NCI-H2081 treated with DMSO at 0.1 percent for 48 hours (cell line): Measurements from ENCODE around the gene LAMA3.

Experiments
- DNase-seq: peaks from one replicate; lab custom pipeline; 2025; lab: John Stamatoyannopoulos, UW

LAMA3 gene

DNA sequence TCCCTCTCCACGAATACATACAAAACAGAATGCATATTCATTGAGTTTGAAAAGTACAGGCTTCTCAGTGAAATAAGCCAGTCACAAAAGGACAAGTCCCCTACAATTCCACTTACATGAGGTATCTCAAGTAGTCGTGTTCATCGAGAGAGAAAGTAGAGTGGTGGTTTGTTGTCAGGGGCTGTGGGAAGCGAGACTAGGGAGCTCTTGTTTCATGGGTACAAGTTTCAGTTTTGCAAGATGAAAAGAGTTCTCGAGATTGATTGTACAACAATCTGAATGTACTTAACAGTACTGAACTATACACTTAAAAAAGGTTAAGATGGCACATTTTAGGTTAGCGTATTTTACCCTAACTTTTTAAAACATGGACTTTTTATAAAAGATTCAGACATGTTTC, 253.9 kb downstream of the LAMA3 start:
- no peak for DNase-seq

DNA sequence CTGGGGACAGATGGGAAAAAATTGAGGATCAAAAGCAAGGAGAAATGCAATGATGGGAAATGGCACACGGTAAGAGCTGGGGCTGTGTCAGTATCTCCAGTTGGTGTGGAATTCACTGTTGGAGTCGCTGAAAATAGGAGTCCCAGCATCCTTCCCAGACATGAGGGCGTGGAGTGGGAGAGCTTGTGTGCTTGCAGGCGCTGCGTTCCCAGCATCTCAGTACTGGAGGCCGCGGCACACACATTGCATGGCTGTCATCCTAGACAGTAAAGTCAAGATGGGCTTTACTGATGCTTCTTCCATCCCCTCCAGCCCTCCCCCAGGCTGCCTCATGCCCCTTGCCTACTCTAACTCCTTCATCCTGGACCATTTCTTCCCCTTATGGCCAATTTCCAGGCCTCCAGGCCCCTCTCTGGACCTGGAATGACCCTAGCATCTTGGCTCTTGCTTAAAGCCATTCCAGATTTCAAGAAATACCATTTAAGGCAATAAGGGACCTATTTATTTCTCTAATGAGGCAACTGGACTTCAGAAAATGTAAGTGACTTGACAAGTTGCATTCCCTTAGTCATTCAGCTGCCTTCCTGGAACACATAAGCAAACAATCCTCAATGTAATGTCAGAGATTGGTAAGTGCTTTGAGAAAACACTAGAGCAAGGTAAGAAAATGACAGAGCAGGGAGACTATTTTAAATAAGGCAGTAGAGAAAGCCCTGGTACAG, 254.8 kb downstream of the LAMA3 start:
- no peak for DNase-seq

DNA sequence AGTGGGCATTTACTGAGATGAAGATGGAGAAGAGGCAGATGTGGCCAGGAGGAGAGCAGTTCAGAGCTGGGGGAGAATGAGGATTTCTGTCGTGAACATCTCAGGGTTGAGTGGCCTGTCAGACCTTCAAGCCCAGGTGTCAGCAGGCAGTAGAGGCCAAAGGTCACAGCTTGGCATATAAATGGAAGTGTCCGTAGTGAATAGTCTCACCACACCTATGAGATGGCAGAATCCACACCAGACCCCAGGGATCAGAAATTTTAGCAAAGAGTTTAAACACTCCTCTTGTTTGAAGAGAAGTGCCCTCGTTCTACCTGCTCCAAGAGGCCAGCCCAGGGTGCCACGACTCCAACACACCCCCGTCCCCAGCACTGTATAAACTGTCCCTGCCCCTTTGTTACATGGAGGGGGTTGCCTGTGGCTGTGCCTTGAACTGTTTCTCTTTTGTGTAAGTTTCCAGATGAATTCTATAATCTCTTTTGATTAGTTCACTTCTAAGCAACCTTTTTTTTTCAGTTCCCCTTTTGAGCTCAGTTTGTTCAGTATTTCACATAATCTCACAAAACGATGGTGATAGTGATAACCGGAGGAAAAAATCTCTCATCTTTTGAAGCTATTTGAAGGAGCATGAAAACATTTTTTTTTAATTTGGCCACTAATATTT, 256.3 kb downstream of the LAMA3 start:
- no peak for DNase-seq

DNA sequence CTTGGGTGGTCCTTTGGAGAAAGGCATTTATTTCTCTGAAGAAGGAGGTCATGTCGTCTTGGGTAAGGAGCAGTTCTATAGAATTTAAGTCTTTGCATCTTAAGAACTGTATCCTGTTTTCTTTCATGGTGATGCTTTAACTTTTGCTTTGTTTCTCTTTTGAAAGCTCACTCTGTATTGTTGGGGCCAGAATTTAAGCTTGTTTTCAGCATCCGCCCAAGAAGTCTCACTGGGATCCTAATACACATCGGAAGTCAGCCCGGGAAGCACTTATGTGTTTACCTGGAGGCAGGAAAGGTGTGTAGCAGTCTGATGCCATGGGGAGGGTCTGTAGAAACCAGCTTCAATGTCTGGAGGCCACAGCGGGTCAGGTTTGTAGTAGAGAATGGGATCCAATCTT, 260.6 kb downstream of the LAMA3 start:
- no peak for DNase-seq

DNA sequence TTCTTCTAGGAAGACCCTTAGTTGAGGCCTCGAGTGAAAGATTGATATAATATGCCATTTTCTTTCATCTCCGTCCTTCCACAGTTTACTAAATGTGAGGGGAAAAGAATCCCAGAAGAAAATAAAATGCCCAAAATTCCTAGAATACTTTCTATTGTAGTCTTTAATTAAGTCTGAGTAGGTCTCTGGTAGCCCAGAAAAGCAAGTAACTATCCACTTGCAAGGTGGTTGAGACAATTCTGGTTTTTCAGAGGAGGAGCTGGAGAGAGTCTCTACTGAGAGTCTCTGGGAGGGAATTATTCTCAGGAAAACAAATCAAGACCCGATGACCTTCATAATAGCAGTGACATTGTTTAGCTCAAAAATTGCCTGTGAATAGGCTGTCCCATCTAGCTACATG, 261.4 kb downstream of the LAMA3 start:
- no peak for DNase-seq

DNA sequence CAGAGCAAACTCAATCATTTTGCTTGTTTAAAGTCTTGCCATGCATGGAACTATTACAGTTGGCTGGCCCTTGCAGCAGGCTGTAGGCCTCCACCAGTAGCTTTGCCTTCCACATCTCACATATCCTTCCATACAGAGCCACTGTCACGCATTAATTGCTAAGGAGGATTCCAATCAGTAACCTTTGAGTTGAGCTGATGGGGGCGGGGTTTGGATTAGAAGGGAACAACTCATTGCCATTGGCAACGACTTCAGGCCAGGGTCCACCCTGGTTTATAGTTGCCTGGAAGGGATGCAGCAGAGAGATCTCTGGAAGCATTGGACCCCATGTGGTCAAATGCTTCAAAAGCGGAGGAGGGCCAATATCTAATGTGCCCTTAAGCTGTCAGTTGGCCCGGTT, 262.0 kb downstream of the LAMA3 start:
- no peak for DNase-seq

DNA sequence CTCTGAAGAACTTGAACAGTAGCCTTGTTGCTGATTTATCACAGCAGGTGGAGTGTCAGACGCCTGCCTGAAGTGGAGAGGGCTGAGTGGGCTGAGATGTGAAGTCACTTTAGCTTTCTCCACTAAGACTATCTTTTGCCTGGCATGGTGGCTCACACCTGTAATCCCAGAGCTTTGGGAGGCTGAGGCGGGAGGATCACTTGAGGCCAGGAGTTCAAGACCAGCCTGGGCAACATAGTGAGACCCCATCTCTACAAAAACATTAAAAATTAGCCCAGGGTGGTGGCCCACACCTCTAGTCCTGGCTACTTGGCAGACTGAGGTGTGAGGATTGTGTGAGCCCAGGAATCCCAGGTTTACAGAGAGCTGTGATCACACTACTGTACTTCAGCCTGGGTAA, 264.7 kb downstream of the LAMA3 start:
- no peak for DNase-seq

DNA sequence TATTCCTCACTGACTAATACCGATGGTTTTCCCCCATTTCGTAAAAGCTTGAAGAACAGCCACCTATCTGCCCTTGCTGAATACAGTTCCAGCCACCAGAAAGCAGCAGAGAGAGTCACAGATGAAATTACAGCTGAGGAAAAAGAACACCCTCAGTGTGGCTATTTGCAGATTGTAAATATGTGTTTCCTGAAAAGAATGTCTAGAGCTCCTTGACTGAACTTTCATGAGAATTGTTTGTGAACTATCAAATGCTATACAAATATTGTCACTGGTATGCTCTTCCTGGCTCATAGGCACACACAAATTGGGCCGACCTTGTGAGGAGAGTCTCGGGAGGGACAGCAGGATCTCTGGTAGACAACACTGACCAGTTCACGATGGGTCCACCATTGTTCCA, 267.2 kb downstream of the LAMA3 start:
- no peak for DNase-seq

DNA sequence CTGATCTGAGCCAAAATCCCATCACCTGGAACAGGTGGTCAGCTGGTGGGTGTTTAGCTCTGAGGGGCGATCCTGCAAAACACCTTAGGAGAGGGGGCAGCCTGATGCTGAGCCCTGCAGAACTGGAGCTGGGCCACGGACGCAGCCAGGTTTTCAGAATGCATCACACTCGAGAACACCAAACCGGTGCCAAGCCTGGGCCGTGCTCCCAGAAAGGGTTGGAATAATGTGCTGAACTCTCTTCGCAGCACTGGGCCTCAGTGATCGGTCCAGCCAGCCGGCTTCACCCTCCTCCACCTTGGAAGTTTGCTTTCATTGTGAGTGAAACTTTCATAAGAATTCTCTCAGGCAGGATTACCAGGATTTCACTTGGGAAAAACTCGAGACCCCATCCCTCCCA, 268.8 kb downstream of the LAMA3 start:
- no peak for DNase-seq

DNA sequence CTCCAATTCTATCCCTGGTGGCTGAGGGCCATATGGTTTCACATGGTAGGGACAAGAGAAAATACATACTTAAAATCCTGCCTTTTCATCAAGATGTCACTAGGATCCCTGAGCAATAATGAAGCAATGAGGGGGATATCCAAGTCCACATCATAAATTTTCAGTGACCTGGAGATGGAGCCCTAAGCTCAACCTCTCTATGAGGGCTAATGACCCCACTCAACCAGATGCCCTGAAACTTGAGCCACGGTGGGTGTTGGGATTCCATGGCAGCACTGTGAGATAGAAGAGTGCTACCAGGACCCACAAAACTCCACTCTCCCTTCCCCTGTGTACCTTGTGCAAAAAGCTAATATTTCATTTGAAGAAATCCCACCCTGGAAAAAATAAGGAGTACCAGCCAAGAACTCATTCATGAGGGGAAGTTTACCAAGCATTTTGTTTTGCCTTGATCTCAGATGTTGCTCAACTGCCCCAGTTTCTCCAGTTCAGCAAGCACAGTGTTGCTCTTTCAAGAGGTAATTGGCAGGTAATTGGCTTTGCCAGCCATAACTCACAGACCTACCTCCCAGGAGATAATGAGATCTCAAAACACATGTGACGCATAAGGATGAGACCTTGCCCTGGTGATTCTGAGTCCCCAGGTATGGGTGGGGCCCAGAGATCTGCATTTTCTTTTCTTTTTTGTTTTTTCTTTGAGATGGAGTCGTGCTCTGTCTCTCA, 274.4 kb downstream of the LAMA3 start:
- no peak for DNase-seq

DNA sequence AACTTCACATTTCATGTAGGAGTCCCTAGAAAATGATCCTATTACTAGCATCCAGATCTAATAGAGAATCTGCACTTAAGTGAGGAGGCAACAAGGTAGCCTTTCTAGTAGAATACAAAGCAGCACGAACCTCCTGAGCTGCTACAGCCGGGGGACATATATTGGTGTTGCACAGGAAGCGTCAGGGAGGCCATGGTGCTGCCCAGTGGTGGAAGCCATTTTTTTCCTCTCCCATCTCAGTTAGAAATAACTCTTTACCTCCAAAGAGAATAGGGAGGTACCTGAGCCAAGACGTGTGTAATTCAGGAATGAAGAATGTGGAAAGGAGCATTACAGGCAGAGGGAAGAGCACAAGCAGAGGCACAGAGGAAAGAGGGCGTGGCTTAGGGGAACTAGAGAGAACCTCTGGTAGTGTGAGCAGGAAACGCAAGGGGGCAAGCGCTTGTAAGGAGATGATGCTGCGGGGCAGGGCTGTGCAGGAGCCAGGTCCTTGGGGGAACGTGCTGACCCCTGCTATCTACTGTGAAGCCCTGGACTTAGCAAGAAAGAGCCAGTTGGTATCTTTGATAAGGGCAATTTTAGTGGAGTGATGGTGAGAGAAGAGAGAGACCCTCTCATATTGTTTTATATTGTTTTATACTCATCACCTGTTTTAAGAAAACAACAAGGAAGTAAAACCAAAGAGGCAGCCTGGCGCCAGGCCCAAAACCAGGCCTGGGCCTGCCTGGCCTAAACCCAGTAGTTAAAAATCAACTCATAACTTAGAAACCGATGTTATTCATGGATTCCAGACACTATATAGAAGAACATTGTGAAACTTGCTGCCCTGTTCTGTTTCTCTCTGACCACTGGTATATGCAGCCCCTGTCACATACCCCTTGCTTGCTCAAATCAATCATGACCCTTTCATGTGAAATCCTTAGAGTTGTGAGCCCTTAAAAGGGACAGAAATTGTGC, 275.3 kb downstream of the LAMA3 start:
- no peak for DNase-seq

DNA sequence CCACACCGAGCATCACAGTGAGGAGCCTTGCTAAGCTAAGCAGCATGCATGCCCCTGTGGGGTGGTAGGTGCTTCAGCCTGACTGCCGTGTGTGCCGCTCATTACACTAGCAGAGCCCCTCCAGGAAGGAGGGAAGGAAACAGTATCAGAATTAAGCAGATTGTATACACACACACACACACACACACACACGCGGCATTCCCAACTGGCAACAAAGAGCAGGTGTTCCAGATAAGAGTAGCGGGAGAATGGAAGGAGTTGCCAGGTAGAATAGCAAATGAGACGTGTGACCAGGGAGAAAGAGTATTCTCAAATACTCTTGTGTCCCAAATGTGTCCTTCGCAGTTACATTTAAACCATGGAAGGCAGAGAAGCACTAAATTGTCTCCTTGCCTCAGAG, 277.7 kb downstream of the LAMA3 start:
- DNase-seq: peak; percentile 1

DNA sequence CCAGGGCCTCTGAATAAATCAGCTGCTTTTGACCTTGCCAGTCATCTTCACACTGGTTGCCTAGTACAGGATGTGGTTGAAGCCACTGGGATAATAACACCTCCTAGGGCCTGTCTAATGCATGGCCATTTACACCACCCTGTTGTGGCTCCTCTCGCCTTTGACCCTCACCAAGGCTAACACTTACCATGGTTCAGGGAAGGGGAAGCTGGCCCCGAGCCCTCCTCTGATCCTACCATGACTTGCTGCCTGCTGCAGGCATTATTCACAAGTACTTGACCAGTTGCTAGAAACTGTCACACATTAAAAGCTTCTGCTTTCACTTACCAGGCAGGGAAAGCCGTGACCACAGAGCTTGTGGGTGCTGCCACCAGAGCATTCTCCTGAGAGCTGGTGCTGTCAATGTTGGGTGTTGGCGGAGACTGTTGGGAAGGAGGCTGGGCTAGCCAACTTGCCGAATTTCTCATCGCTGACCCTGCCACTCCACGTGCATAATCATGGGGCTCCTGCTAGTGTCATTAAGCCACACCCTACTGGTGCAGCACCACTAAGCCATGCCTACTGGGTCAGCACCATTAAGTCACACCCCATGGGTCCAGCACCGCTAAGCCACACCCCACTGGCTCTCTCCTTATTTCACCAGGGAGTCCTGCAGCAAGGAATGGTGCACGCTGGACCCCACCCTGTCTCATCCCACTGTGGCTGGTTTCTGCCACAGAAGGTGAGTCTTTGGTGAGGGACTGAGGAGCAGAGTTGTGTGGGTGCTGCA, 278.3 kb downstream of the LAMA3 start:
- no peak for DNase-seq

DNA sequence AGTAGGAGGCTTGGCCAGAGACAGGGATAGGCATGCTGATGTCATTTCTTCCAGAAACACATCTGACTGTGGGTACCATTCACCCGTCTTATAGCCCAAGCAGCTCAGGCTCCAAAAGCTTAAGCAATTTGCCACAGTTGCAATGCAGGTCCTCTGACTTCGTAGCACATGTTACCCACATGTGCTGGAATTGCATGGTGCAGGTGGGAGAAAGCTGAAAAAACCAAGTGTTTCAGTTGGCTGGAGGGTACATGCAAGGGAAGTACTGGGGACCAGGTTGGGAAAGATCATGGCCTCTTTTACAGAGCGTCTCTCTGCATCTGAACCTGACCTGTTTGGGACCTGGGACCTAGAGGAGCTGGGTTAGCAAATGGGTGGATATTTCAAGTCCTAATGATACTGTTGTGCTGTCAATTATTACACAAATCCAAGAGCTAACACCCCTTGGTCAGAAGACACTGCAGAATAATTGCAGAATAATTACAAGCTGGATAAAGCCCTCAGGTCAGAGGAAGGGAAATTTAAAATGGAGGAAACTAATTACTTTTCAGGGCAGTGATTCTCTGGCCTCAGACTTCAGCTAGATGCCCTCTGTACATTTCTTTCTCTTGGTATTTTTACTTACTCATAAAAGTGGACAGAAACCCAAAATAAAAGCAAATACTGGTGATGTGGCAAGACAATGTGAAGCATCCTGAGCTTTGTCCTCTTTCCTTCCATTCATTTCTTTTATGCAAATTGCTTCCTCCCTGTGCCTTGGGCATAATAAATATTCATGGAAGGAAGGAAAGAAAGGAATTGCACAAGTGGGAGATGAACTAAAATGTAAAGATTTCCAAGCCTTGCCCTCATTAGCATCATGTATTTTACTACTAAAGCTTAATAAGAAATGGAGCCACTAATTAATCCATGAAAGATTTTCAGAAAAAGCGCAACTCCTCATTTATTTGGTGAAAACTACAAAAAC, 279.7 kb downstream of the LAMA3 start:
- no peak for DNase-seq

DNA sequence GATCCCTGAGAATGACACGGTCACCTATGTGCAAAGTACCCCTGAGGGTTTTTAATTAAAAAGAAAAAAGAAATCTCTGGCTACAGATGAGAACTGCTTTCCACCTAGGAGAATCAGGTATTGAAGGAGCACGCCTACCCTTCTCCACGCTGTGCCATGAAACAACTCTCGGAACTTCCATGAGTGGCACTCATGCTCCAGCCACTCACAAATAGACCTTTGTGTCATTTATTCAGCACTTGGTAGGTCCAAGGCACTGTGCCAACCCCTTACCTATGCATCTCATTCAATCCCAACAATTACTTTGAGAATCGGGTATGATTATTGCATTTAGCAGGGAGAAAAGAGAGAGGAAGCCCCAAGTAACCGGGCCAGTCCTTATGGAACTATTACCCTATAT, 280.4 kb downstream of the LAMA3 start:
- no peak for DNase-seq

DNA sequence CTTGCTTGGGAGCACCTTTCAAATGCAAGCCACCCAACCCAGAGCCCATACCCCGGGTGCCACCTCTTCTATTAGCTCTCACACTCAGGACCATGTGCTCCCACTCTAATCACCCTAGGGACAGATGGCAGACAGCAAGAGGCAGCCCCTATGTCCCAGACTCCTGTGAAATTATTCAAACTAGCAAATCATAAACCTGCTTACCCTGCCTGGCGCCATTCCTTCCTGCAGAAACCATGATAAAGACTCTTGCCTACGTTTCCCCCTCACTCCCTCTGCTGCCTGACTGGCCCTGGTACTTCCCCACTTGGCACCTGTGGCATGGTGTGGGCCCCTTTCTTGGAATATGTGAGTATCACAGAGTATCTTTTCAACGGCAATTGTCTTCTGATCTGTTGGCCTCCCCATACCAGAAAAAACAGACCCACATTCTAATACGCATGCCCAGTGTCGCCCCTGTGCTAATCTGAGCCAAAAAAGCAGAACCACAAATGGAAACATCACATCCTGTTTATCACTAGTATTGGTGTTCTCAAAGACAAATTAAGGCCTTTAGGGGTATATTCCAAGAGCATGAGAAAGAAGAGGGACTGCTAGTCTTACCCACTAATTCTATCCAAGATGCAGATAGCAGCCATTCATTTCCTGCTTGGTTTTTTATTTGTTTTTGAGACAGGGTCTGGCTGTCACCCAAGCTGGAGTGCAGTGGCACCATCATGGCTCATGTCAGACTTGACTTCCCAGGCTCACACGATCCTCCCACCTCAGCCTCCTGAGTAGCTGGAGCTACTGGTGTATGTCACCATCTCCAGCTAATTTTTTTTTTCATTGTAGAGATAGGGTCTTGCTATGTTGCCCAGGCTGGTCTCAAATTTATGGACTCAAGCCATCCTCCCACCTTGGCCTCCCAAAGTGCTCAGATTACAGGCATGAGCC, 281.2 kb downstream of the LAMA3 start:
- no peak for DNase-seq

DNA sequence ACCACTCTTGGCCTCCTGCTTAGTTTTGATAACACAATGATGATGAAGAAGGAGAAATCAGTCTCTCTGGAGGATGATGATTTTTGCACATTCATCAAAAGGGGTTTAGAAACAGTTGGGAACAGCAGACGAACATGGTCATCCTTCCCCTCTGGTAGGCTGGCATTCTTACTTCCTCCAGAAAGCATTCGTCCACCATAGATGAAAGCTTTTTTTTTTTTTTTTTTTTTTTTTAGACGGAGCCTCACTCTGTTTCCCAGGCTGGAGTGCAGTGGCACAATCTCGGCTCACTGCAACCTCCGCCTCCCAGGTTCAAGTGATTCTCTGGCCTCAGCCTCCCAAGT, 281.8 kb downstream of the LAMA3 start:
- no peak for DNase-seq

DNA sequence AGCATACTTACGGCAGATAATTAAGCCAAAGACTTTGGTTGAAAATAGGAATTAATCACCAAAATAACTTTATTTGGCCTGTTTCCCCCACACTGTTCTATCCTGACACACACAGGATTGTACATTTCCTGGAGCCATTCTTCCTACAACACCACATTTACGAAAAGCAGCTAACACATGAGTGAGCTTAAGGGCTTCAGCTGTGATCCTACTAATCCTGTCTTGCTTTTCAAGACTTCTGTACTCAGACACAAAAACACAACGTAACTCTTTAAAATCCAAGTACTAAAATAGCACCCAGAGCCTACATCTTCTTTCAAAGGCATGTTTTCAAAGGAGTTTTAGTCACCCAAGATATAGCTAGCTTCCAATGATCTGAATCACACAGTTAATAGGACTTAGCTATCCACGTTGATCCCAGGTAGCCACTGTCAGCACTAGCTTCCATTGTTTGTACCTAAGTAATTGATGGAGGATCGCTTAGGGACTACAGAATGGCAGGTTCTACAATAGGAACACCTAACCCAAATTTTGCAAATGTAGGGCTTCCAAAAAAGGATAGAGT, 282.5 kb downstream of the LAMA3 start:
- DNase-seq: no peak

DNA sequence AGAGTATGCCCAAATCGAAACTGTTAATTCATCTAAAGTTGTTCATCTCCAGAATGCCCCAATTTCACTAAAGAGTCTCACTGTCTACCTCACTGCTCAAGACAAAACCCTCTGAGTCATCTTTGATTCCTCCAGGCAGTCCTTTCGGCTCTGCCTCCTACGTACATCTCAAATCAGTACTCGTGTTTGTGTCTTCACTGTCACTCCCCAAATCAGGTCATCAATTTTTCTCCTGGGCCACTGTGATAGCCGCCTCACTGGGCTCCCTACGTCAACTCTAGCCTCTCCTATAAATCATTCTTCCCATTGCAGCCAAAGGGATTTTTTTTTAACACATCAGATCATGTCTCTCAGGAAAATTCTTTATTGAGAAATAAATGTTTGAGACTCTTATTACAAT, 283.2 kb downstream of the LAMA3 start:
- DNase-seq: no peak
